ENCODE results near the gene INSYN2B.
"Not testable (repeated sequence)": the region's sequence is repeated elsewhere in the genome, so short reads cannot be mapped to it uniquely, and the experiment has no call there.

Gene INSYN2B

DNA sequence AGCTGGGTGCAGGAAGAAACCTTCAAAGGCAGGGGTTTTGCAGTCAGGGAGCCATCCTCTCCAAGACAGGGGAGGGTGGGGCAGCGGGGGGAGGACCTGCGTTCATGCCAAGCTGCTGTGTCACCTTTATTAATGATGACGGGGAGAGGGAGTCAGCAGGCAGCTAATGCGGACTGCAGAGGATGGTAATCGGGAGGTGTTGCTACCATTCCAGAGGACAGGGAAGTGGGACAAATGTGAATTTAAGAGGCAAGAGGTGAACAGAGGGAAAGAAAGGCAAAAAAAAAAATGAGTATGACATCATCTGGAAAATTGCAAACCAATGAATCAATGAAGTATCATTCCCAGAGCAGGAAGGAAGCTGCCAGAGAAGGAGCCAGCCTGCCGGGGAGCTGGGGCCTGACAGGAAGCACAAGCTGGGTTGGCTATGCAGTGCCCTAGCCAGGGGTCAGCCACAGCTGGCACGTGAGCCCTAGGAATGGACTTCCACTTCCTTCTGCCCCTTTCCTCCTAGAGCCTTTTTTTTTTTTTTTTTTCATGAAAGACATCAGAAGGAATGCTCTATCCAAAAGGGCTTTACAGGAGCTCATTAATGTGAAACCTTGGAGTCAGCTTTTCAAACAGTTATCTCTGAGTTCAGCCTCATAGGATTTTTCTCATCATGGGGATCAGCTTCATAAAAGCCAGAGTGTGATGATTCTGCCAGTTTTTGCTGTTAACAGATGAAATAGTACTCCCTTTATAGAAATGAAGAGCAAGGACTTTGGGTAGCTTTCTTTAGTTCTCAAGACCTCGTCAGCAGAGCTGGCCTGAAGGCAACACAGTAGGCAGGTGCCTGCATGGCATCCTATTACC is 9.2 kb downstream of the INSYN2B start:
- no peak for DNase-seq

DNA sequence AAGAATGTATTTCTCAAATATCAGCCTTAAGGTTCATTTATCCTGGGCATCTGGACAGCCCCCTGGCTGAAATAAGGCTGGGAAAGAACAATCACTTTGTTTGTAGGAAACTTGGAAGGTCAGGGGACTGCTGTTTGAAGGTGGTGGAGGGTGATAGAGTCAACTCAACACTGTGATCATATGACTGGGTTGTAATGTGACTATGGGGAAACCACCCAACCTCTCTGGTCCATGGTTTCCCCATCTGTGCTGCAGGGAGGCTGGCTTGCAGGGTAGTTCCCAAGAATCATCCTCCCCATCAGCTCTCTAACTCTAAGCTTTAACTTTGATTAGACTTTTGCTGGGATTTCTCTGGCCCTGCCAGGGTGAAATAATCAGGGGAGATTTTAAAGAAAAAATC is 10.0 kb downstream of the INSYN2B start:
- no peak for DNase-seq

DNA sequence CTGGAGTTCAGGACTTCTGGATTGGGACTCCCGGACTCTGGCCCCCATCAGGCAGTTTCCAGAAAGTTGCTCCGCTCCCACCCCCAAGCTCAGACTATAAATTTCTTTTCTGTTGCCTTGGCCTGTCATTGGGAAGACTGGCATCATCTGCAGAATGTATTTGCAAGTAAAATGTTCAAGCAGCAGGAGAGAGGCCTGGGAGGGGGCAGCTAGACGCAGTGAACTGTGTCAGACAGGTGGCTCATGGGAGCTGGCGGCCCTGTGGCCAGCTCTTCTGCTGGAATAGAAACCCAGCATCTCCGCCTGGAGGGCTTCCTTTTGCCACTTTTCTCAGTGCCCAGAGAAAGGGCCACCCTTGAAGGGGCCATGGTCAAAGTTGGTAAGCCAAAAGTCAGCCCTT is 16.0 kb downstream of the INSYN2B start:
- DNase-seq = no peak

DNA sequence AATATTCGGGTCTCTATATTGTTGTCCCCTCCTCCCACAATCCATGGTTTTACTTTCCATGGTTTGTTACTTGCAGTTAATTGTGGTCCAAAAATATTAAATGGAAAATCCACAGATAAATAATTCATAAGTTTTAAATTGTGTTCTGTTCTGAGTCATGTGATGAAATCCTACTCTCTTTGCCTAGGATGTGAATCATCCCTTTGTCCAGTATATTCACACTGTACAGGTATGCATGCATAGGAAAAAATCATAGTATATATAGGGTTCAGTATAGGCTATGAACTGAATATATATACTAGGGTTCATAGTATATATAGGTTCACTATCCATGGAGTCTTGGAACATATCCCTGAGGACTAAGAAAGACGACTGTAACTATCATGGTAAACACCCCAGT is 19.6 kb downstream of the INSYN2B start:
- no peak for DNase-seq

DNA sequence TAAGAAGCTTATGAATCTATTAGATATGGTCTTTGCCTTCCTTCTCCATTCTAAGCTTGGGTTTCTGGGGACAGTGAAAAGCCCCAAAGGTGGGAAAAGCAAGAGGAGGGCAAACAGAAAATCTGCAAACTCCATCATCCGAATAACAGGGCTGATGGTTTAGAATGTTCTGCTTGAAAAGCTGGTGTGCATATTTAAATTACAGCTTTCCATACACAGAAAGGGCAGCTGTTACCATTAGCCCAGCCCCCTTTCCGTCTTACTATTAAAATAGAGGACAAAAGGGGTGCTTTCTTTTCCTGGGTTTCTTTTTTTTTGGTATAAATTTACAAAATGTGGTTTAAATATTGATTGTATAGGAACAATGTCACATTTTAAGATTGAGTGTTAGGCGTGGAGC is 22.0 kb downstream of the INSYN2B start:
- no peak for DNase-seq

DNA sequence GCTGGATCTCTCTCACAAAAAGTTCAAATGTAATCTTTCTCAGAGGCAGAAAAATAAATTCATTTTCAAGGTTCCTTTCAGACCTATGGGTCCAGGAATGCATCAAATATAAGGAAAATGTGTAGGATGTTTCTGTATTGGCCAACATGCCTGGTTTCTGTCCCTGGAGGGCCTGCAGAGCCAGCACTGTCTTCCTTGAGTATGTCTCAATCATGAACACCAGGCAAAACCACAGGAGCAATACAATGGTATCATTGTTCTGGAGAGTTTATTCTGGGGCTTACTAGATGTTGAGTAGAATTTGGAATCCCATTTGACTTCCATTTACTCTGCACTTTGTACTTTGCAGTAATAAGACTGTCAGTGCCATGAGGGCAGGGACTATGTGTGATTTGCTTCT is 23.5 kb downstream of the INSYN2B start:
- no peak for DNase-seq

DNA sequence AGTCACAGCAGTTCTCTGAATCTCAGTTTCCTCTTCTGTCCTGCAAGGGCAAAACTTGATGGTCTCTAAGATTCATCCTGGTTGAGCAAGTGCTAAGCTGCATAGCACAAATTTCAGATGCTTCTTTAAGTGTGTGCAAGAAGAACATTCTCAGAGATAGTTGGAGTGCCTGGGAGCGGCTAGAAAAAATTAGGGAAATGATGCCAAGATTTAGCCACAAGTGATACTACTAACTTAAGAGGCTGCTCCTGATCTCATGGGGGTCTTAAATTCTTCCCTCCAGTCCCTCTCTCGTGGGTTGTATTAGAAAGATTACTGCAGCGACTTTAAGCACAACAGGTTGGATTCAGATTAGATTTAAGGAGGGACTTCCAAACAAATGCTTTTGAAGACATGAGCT is 24.2 kb downstream of the INSYN2B start:
- DNase-seq = no peak

DNA sequence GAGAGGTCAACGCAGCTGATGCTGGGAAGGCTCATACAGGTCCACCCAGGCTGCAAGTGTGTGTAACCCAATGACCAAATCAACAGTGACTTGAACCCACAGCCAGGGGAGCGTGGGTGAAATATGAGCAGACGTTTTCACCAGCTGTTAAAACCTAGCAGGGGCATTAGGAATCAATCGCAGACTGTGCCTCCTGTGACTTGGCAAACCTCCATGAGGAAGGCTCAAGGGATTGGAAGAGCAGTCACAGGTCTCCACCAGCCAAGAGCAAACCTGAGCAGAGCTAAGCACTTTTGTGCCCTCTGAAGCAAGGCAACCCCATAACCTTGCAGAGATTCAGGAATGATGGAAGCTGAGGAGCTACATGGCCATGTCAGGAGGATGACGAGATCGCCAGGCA is 25.5 kb downstream of the INSYN2B start:
- DNase-seq = no peak

DNA sequence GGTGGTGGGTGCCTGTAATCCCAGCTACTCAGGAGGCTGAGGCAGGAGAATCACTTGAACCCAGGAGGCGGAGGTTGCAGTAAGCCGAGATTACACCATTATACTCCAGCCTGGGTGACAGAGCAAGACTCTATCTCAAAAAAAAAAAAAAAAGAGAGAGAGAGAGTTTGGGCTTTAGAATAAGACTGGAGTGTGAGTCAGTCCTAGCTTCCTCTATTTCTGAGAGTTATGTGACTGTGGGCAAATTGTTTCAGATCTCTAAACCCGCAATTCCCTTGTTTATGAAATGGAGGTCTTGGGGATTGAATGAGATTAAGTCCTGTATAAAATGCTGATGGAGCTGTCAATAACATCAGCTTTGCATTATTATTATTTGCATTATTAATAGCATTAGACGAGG is 27.1 kb downstream of the INSYN2B start:
- not testable (repeated sequence) for DNase-seq

DNA sequence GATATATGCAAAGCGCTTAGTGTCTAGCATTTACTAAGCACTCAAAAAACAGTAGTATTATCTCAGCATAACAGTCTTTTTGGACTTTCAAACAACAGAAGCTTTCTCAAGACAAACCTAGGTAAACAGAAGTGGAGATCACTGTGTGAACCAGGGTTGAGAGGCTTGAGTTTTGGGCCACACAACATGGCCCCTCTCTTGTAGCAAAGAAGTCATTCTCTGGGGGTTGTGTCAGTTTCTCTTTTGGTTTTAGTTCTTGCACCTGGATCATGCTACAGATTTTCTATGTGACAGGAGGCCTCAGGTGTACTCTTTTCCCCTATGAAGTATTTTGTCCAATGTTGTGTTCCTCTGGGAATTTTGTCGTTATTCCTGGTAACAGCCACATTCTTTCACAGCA is 30.0 kb downstream of the INSYN2B start:
- DNase-seq = no peak

DNA sequence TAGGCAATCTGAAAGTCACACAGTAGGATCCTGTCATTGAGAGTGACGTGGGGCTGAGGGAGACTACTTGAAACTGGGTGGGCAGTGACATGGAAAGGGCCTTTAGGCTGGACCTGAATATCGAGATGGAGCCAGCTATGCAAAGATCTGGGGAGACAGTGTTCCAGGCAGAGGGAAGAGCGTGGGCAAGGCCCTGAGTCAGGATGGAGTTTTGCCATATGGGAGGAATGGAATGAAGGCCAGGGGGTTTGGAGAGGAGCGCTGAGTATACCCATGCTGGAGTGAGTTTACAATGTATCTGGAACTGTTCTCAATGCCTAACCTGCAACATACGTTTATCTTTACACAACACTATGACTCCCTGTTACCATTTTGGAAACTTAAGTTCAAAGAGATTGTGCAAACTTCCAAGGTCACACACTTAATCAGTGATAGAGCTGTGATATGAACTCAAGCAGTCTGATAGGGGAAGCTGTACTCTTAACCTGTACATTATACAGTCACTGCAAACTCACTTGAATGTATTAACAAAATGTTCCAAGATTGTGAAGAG is 33.5 kb downstream of the INSYN2B start:
- no peak for DNase-seq

DNA sequence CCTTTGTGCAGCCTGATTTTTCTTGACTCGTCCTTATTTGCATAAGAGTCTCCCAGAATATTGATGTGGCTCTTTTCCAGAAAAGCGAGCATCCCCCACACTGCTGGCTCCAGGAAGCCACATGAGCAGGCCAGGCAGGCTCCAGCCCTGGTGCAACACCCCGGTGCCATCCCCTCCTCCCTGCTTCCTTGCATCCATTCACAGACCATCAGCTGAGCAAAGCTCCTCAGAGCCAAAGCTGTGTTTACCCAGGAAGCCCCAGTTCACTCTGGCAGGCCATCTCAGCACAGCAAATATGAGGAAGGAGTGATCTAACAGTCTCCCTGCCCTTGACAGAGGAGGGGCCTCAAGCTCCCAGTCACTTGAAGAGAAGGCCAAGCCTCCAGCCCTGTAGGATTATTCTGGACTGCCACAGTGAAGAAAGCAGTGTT is 34.4 kb downstream of the INSYN2B start:
- DNase-seq = peak; percentile 7

DNA sequence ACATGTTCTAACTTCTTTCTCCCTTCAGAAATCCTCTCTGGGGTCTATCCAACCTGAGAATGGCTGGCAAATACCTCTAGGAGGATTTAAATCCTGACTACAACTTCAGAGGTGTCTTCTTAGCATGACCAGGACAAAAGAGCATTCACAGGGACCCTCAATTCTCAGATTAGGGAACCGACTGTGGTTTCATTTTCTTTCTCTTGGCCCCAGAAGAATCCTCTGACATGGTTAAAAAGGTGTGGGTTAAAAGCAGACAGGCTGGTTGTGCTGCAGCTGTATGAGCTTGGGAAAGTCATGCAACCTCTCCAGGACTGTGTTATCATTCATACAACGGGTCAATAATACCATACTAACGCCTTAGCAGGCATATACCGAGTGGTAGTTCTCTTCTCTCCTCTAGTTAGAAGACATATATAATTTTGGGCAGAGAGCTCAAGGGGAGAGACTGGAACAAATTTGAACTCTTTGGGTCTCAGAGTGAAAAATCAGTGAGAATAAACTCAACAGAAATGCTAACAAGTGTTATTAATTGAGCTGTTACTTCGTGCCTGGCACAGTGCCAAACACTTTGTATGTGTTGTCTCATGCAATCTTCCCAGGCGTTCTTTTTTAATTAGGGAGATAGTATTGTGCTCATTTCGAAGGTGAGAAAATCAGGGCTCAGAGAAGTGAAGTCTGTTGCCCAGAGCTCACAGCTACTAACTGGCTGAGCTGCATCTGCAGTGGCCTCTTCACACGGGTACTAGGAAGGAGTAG is 35.2 kb downstream of the INSYN2B start:
- no peak for DNase-seq

DNA sequence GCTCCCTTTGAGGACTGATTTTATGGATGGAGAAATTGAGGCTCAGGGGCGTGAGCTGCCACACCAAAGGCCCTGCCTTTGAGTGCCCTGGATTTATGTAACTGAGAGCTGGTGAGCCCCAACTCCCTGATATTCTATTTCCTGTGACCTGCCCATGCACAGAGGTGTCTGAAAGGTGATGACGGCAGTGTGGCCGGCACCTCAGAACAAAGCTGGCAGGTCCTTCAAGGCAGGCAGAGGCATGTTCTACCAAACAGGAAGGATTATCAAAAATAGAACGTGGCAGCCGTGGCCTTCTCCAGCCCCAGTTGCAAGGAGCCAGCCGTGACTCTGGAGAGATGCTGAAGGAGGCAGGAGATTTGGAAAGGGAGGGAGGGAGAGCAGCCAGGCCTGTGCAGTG is 36.2 kb downstream of the INSYN2B start:
- no peak for DNase-seq

DNA sequence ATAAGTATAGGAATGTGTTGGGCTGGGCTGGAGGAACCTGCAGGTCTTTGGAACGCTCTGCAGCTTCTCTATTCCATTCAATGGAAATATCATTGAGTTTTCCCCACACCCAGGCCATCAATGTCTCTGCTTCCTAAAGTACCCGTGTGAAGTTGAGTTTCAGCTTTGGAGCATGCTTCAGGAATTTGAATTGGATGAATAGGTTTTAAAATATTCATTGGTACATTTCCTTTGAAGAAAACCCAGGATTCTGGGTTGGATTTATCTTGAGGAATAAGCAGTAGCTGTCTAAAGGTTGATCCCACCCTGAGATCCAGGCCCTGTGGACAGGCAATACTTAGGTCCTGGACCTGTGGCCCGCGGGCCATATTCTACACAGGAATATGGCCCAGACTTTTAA is 37.3 kb downstream of the INSYN2B start:
- DNase-seq = no peak

DNA sequence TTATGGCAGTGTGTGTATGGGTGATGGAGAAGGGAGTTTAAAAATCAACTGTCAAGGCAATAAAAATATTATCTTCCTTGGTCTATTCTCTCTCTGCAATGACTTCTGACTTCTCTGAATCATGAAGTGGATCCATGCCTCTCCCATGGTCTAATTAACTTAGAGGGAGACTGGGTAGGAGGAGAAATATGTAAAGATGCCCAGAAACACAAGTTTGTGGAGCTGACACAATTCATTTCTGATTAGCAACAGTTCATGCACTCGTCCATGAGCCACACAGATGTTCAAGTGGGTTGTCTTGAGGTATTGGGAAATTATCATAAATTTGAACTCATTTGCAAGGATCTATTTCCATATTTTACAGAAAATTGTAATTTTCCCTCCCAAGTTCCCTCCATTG is 38.1 kb downstream of the INSYN2B start:
- DNase-seq = no peak

DNA sequence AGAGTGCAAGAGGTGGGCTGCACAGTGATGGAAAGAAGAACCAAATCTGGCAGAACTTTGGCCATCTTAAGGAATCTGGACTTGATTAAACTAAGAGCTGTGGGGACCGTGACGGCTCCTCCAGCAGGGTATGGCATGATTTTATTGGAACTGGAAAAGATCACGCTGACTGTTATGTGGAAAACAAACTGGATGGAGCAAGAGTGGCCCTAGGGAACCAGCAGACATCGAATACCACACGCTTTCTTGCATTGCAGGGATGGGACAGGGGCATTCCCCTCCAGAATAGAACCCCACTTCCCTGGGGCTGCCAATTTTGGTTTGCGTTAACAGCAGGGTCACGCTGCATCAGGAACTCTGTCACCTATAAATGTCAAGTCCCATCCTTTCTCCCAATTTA is 38.8 kb downstream of the INSYN2B start:
- DNase-seq = no peak

DNA sequence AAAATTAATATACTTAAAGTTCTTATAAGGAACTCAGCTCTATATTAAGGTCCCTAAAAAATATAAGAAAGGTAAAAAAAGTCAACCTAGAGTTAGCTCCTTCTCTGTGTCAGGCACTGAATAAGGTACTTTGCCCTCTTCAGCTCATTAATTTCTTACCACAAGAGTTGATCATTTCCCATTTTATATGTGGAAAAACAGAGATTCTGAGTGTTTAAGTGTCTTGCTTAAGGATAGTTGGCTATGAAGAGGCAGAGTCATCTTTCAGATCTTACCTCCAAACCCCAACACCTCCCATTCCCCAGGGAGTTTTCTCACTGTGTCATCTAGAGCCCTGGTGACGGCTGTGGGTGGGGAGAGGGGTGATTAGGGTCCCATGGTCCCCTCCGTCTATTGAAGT is 40.6 kb downstream of the INSYN2B start:
- DNase-seq = no peak

DNA sequence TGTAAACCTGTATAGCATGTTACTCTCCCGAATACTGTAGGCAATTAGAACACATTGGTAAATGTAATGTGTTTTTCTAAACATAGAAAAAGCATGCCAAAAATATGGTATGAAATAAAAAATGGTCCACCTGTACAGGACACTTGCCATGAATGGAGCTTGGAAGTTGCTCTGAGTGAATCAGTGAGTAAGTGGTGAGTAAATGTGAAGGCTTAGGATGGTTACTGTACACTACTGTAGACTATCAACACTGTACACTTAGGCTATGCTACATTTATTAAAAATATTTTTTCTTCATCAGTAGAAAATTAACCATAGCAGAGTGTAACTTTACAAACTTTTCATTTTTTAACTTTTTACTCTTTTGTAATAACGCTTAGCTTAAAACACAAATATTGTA is 41.9 kb downstream of the INSYN2B start:
- no peak for DNase-seq

DNA sequence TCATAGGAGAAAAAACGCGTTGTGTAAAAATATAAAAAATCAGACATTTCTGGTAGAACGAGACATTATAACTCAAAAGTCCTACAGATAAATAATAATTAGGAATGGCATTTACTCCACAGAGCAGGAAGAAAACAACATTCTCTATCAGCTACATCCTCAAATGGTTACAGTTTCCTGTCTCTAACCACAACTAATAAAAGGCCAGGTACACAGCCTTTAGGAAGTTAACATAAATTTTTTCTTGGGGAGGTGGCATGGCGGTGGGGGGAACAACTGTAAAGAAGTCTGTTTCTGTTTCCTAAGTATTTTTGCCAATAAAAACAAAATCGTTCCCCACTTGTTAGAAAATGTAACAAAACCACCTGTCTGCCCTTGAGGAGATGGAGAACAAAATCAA is 44.5 kb downstream of the INSYN2B start:
- no peak for DNase-seq

DNA sequence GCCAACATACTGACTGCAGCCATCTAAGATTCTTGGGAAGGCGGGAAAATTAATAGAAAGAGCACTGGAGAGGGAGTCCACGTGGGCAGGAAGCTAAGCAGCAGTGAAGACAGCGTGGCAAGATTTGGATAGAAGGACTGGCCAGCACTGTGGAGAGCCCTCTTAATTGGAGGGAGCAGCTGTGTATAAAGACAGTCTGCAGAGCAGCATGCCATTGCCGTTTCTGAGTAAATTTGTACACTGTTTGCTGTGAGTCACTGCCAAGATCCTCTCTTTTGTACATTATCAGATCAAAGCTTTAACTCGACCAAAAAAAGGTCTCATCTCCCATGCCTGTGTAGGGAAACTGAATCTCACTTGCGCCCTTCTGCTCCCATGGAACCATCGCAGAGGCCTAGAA is 45.3 kb downstream of the INSYN2B start:
- DNase-seq = no peak

DNA sequence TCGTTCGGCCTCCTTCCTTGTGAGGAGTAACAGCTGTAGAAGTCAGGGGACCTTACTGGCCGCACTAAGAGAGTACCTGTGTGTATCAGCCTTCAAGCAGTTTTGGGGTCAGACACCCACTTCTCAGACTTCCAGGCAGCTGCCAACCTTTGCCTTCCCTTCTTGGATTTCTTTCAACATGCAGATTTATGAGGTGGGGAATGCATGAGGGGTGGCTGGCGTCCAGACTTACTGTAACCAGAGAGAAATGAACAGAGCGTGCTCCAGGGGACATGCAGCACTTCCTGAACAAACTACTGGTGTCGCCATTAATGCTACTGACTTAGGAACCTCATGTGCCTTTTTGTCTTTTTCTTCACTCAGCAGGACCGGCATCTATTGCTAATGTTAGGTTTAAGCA is 46.7 kb downstream of the INSYN2B start:
- no peak for DNase-seq

DNA sequence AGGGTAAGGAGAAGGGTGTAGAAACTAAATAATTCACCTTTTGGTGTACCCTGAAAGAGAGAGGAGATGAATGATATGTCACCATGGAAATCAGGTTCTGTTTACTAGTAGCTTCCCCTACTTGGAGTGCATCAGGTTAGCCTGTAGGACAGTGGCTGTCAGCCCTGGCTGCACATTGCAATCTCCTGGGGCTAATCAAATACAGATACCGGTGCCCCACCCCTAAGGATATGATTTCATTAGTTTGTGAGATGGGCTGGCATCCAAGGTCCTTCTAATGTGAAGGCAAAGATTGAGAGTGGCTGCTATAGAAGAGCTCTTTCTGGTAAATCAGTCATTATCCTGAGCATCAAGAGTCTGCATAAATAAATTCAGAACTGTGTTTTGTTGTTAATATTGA is 47.2 kb downstream of the INSYN2B start:
- DNase-seq = no peak

DNA sequence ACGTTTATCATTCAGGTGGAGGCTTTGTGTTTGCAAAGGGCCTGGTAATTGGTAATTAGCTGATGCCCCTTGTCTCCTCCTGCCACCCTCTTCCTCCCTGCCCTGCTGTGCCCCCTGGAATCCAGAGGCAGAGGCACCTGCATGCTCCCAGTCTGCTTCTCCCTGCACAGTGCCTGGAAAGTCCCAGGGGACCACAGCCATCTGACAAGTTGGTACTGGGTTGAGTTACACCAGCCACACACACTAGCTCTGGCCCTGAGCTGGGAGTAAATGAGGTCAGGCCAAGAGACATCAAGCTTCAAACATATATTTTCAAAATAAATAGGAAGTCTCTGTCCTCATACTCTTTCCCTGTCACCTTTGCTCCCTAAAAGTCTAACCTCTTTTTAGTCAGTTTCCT is 56.3 kb downstream of the INSYN2B start:
- DNase-seq = no peak
